ENCODE data around the gene PTPRS.

DNA sequence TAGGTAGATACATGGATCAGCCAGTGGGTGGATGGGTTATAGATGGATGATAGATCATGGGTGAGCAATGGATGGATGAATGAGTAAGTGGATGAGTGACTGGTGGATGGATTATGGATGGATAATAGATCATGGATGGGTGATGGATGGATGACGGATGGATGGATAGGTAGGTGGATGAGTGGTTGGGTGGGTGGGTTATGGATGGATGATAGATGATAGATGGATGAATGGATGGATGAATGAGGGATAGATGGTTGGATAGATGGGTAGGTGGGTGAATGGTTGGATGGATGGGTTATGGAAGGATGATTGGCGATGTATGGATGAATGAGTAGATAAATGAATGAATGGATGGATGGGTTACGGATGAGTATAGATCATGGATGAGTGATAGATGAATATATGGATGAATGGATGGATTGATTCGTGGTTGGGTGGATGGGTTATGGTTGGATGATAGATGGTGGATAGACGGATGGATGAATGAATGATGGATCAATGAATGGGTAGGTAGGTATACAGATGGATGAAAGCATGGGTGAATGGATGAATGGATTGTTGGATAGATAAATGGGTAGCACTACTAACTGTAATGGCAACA, 27.0 kb upstream of the PTPRS start:
- TF ChIP-seq, protein P1, sequence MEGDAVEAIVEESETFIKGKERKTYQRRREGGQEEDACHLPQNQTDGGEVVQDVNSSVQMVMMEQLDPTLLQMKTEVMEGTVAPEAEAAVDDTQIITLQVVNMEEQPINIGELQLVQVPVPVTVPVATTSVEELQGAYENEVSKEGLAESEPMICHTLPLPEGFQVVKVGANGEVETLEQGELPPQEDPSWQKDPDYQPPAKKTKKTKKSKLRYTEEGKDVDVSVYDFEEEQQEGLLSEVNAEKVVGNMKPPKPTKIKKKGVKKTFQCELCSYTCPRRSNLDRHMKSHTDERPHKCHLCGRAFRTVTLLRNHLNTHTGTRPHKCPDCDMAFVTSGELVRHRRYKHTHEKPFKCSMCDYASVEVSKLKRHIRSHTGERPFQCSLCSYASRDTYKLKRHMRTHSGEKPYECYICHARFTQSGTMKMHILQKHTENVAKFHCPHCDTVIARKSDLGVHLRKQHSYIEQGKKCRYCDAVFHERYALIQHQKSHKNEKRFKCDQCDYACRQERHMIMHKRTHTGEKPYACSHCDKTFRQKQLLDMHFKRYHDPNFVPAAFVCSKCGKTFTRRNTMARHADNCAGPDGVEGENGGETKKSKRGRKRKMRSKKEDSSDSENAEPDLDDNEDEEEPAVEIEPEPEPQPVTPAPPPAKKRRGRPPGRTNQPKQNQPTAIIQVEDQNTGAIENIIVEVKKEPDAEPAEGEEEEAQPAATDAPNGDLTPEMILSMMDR (IDR thresholded peaks at IDR 0.05; ENCODE audit: low read depth, low read length) = no peak
- no peak for TF ChIP-seq EZH2phosphoT487 (IDR thresholded peaks at IDR 0.05; ENCODE audit: low read depth)
